Head of caudate nucleus (tissue), 42 donors: ENCODE results near the gene NAA16.
A peak's percentile ranks its signal among the peaks of the same experiment; 100 is the strongest.
"Not testable (repeated sequence)": the region's sequence is repeated elsewhere in the genome, so short reads cannot be mapped to it uniquely, and the experiment has no call there.

Experiments used
- DNase-seq, 42 donors: peaks; one replicate each; pipeline versions ENCODE4 v3.0.0 to v3.0.0-alpha.2; 2020 to 2021; ENCODE audit warnings: mixed read lengths in 7 of 42
- intact Hi-C: fragments of 100-400 bp; cut with DNase I; formaldehyde crosslinking; loops from one replicate; pipeline ENCODE4 v1.15.0; 2022

NAA16 gene

GRCh38 chr13:41398494-41399170 is 87.6 kb downstream of the NAA16 start:
- intact Hi-C loops: no loop called here

GRCh38 chr13:41401366-41401765 is 90.3 kb downstream of the NAA16 start:
- DNase-seq: no peak
- intact Hi-C loops: no loop called here

More at GRCh38 chr13:41398494-41399170, 87.6 kb downstream of the NAA16 start:
- DNase-seq: no peak

- intact Hi-C loops: no loop called here
- no peak for DNase-seq
Measured at GRCh38 chr13:41402691-41403511, 91.8 kb downstream of the NAA16 start.

GRCh38 chr13:41403983-41404382 is 92.9 kb downstream of the NAA16 start:
- no peak for DNase-seq
- intact Hi-C loops: no loop called here

GRCh38 chr13:41405367-41405766 is 94.3 kb downstream of the NAA16 start:
- intact Hi-C loops: no loop called here

GRCh38 chr13:41407380-41407779 is 96.3 kb downstream of the NAA16 start:
- intact Hi-C loops: no loop called here
- no peak for DNase-seq

More at GRCh38 chr13:41405367-41405766, 94.3 kb downstream of the NAA16 start:
- no peak for DNase-seq

- no peak for DNase-seq
- intact Hi-C loops: no loop called here
Measured at GRCh38 chr13:41408121-41408520, 97.1 kb downstream of the NAA16 start.

- no peak for DNase-seq
- intact Hi-C loops: no loop called here
Measured at GRCh38 chr13:41408746-41409145, 97.7 kb downstream of the NAA16 start.

GRCh38 chr13:41409611-41410010 is 98.5 kb downstream of the NAA16 start:
- no peak for DNase-seq
- intact Hi-C loops: no loop called here

GRCh38 chr13:41411060-41411459 is 100.0 kb downstream of the NAA16 start:
- DNase-seq: no peak
- intact Hi-C loops: no loop called here

GRCh38 chr13:41411522-41411921 is 100.5 kb downstream of the NAA16 start:
- peak in 37 of 42 donors; percentile 6 to 77 (median 44) for DNase-seq
- intact Hi-C loops: no loop called here

GRCh38 chr13:41413872-41414271 is 102.8 kb downstream of the NAA16 start:
- intact Hi-C loops: no loop called here
- no peak for DNase-seq

- intact Hi-C loops: no loop called here
- DNase-seq: no peak
Measured at GRCh38 chr13:41416276-41416675, 105.2 kb downstream of the NAA16 start.

- intact Hi-C loops: no loop called here
- no peak for DNase-seq
Measured at GRCh38 chr13:41418027-41418426, 107.0 kb downstream of the NAA16 start.

GRCh38 chr13:41418731-41419130 is 107.7 kb downstream of the NAA16 start:
- DNase-seq: no peak
- intact Hi-C loops: no loop called here

- DNase-seq: no peak
- intact Hi-C loops: no loop called here
Measured at GRCh38 chr13:41419206-41419605, 108.1 kb downstream of the NAA16 start.

- intact Hi-C loops: no loop called here
- no peak for DNase-seq
Measured at GRCh38 chr13:41420146-41420545, 109.1 kb downstream of the NAA16 start.

GRCh38 chr13:41421330-41421729 is 110.3 kb downstream of the NAA16 start:
- DNase-seq, intact Hi-C loops: not testable (repeated sequence)

- DNase-seq, intact Hi-C loops: not testable (repeated sequence)
Measured at GRCh38 chr13:41421983-41422382, 110.9 kb downstream of the NAA16 start.

- DNase-seq, intact Hi-C loops: not testable (repeated sequence)
Measured at GRCh38 chr13:41423259-41423658, 112.2 kb downstream of the NAA16 start.

GRCh38 chr13:41424675-41425074 is 113.6 kb downstream of the NAA16 start:
- intact Hi-C loops, DNase-seq: not testable (repeated sequence)
